GM23338 (cell line): ENCODE results near the gene ZSCAN2. TPM values are rescaled to one million over a fixed set of nuclear protein-coding genes. Genes with fewer than 3 reads are reported as not detected.
A peak's percentile ranks its signal among the peaks of the same experiment; 100 is the strongest.

Experiments used
- ATAC-seq: fragments of 200-7000 bp; cut with Tn5 transposase; 3 replicates; pipeline ENCODE4 v1.9.1; 2020
- DNase-seq: peaks from one replicate; pipeline ENCODE4 v3.0.0-alpha.2; 2015; ENCODE audit warnings: low spot score
- H2AFZ ChIP-seq: fragments of 200-600 bp; sonication (generic); 2 replicates; pipeline ENCODE4 v1.8.0; 2016; ENCODE audit warnings: antibody characterized with exemption, mild to moderate bottlenecking, moderate library complexity
- H3F3A ChIP-seq: fragments of 200-600 bp; sonication (generic); replicated peaks from 2 replicates; pipeline ENCODE4 v1.8.0; 2017; ENCODE audit warnings: antibody characterized with exemption, mixed run types, low read depth
- H3K27ac ChIP-seq: fragments of 200-600 bp; sonication (generic); 2 replicates; pipeline ENCODE4 v1.6.1; 2016; ENCODE audit warnings: low read depth
- H3K27me3 ChIP-seq: fragments of 200-600 bp; sonication (generic); 2 replicates; pipeline ENCODE4 v1.8.0; 2016; ENCODE audit warnings: mild to moderate bottlenecking, mixed run types, moderate library complexity; ENCODE audit not compliant: insufficient read depth
- H3K36me3 ChIP-seq: fragments of 200-600 bp; sonication (generic); 2 replicates; pipeline ENCODE4 v1.8.0; 2016; ENCODE audit warnings: mild to moderate bottlenecking; ENCODE audit not compliant: insufficient read depth
- H3K4me1 ChIP-seq: fragments of 200-600 bp; sonication (generic); 2 replicates; pipeline ENCODE4 v1.8.0; 2016; ENCODE audit warnings: mild to moderate bottlenecking, moderate library complexity; ENCODE audit not compliant: insufficient read depth
- H3K4me2 ChIP-seq: fragments of 200-600 bp; sonication (generic); 2 replicates; pipeline ENCODE4 v1.7.1; 2017; ENCODE audit warnings: mixed run types
- H3K4me3 ChIP-seq: fragments of 200-600 bp; sonication (generic); 2 replicates; pipeline ENCODE4 v1.6.1; 2016; ENCODE audit warnings: mixed run types
- H3K79me2 ChIP-seq: fragments of 200-600 bp; sonication (generic); replicated peaks from 2 replicates; pipeline ENCODE4 v1.8.0; 2017; ENCODE audit warnings: mild to moderate bottlenecking; ENCODE audit not compliant: insufficient read depth
- H3K9me2 ChIP-seq: fragments of 200-600 bp; sonication (generic); 2 replicates; pipeline ENCODE4 v1.8.0; 2017; ENCODE audit not compliant: insufficient read depth
- H4K20me1 ChIP-seq: fragments of 200-600 bp; sonication (generic); replicated peaks from 2 replicates; pipeline ENCODE4 v1.8.0; 2017; ENCODE audit warnings: mild to moderate bottlenecking; ENCODE audit not compliant: insufficient read depth
- H3K27ac Mint-ChIP-seq: 2 replicates; pipeline ENCODE4 v1.8.0; 2020; ENCODE audit warnings: inconsistent platforms, mild to moderate bottlenecking, moderate library complexity, mixed read lengths
- H3K27me3 Mint-ChIP-seq: 3 replicates; pipeline ENCODE4 v1.8.0; 2022; ENCODE audit warnings: low read depth, mild to moderate bottlenecking, moderate library complexity, mixed read lengths, inconsistent platforms; ENCODE audit not compliant: insufficient read depth, poor library complexity
- H3K36me3 Mint-ChIP-seq: 3 replicates; pipeline ENCODE4 v1.8.0; 2021; ENCODE audit warnings: low read depth, mild to moderate bottlenecking, inconsistent platforms, moderate library complexity, mixed read lengths
- H3K4me1 Mint-ChIP-seq: 3 replicates; pipeline ENCODE4 v1.8.0; 2020; ENCODE audit warnings: mild to moderate bottlenecking, inconsistent platforms, mixed read lengths
- H3K4me3 Mint-ChIP-seq: 3 replicates; pipeline ENCODE4 v1.8.0; 2021; ENCODE audit warnings: moderate library complexity, mild to moderate bottlenecking, inconsistent platforms, mixed read lengths
- H3K9me3 Mint-ChIP-seq: 3 replicates; pipeline ENCODE4 v1.8.0; 2020; ENCODE audit warnings: moderate library complexity, mild to moderate bottlenecking, inconsistent platforms, mixed read lengths
- CREB1 ChIP-seq: fragments of 250-450 bp; sonication (Bioruptor Pico); IDR thresholded peaks from 2 replicates; pipeline ENCODE4 v1.5.0; 2020; ENCODE audit warnings: low read depth, mild to moderate bottlenecking, moderate library complexity
- ETS1 ChIP-seq: IDR thresholded peaks from 2 replicates; pipeline ENCODE4 v1.6.1; 2016; ENCODE audit warnings: antibody characterized with exemption
- EZH2phosphoT487 ChIP-seq: fragments of 200-600 bp; sonication (generic); IDR thresholded peaks from one replicate; pipeline ENCODE4 v1.8.1; 2018; ENCODE audit warnings: antibody characterized with exemption; ENCODE audit not compliant: unreplicated experiment
- JUNB ChIP-seq: IDR thresholded peaks from one replicate; pipeline ENCODE4 v1.6.1; 2016; ENCODE audit warnings: antibody characterized with exemption; ENCODE audit not compliant: unreplicated experiment
- NANOG ChIP-seq: IDR thresholded peaks from 2 replicates; pipeline ENCODE4 v1.6.1; 2016; ENCODE audit warnings: antibody characterized with exemption, borderline replicate concordance
- POLR2AphosphoS5 ChIP-seq: IDR thresholded peaks from 2 replicates; pipeline ENCODE4 v1.6.1; 2016; ENCODE audit warnings: antibody characterized with exemption, low read depth
- REST ChIP-seq: IDR thresholded peaks from one replicate; pipeline ENCODE4 v1.6.1; 2018; ENCODE audit warnings: antibody characterized with exemption; ENCODE audit not compliant: unreplicated experiment
- STAT1 ChIP-seq: IDR thresholded peaks from one replicate; pipeline ENCODE4 v1.6.1; 2016; ENCODE audit warnings: antibody characterized with exemption; ENCODE audit not compliant: unreplicated experiment
- ZNF114 ChIP-seq: fragments of 250-450 bp; sonication (Bioruptor Pico); IDR thresholded peaks from 2 replicates; pipeline ENCODE4 v1.5.0; 2020; ENCODE audit warnings: mild to moderate bottlenecking, moderate library complexity
- ZNF331 ChIP-seq: fragments of 250-450 bp; sonication (Bioruptor Pico); IDR thresholded peaks from 2 replicates; pipeline ENCODE4 v1.5.0; 2020; ENCODE audit warnings: low read depth, mild to moderate bottlenecking, moderate library complexity
- ZNF462 ChIP-seq: fragments of 250-450 bp; sonication (Bioruptor Pico); IDR thresholded peaks from 2 replicates; pipeline ENCODE4 v1.5.0; 2020; ENCODE audit warnings: mild to moderate bottlenecking, moderate library complexity
- polyA plus RNA-seq: library from polyadenylated mRNA; unstranded; fragments of >200 nt; fragmentation: Nextera tagmentation; extraction: Ambion mirVana; gene quantifications from 2 replicates; pipeline ENCODE4 v1.2.1, GENCODE V29; 2016
- total RNA-seq: library from RNA; depleted of rRNA; stranded (reverse); fragments of >200 nt; shearing (Covaris generic); gene quantifications from 2 replicates; pipeline ENCODE4 v1.2.3, GENCODE V29; 2014
- TF ChIP-seq, protein P1 (sequence below), 2 experiments: fragments of 200-600 bp in 1 of 2; sonication (generic) in 1 of 2; conservative IDR thresholded peaks; 2 replicates each; pipeline versions ENCODE4 v1.5.1 to v1.6.1; 2016 to 2017; ENCODE audit warnings: antibody characterized with exemption in 2 of 2, low read depth in 2 of 2, mild to moderate bottlenecking in 2 of 2, moderate library complexity in 1 of 2

ZSCAN2 gene
- total and polyA plus RNA-seq, 2 experiments from 2014 or later = 45.8 to 63.9 TPM

DNA sequence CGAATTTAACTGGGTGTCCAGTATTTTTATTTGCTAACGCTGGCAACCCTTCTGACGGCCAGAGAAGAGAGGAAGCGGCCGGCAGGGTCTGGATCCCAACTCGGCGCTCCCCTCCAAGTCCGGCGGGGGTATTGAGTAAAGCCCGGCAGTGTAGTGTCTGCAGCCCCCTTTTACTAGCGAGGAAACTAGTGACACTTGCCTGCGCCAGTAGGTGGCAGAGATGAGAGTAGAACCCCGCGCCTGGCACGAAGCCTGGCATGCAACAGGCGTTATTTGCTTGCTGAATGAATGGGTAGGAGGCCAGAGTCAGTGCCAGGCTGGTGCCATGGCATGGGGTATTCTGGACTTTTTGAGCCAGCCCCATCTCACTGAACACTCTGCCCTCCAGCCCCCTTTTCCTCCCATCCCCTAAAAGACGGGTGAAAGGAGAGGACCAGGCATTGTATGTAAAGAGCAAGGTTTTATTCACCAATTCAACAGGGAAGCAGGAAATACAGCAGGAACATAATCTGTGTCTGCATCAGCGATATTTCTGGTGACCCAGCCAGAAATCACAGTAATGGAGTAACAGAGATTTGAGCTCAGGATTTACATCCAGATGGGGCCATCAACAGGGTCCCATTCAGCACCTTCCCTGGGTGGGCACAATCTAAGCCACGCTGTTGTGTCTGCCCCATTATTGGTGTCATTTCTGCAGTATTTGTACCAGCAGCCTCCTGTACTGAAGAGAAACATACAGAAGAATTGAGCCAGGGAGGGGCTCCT lies 54.1 kb downstream of the ZSCAN2 start:
- Histone ChIP-seq H3K27ac (peak overlapping the region; percentile 78; the same call in 1 of the 2 replicates), H3F3A (peaks cover 22% of the 10 kb centered on the region), H3K4me3 (peak overlapping the region; percentile 98), H3K9me2 (no peaks in the 10 kb centered on the region), H3K36me3 (0 out of 2 replicates have a peak, but pooled peaks cover 23% of the 10 kb centered on the region), H2AFZ (peak overlapping the region; percentile 96; the same call in 1 of the 2 replicates), H3K4me1 (peaks cover 29% of the 10 kb centered on the region), H3K27me3 (peaks cover 12% of the 10 kb centered on the region), H3K79me2 (peaks cover 24% of the 10 kb centered on the region), H4K20me1 (no peaks in the 10 kb centered on the region; the same call in 1 of the 2 replicates), H3K4me2 (peak overlapping the region; percentile 90)
- Mint-ChIP-seq H3K4me3 (peak overlapping the region; percentile 99), H3K36me3 (peaks cover 25% of the 10 kb centered on the region), H3K9me3 (no peaks in the 10 kb centered on the region; the same call in 2 of the 3 replicates), H3K27me3 (peaks cover 19% of the 10 kb centered on the region), H3K27ac (no peak overlapping the region), H3K4me1 (peaks cover 30% of the 10 kb centered on the region)
- TF ChIP-seq NANOG (no peak), EZH2phosphoT487 (no peak), POLR2AphosphoS5 (no peak), ETS1 (no peak), JUNB (no peak), REST (no peak), STAT1 (no peak), CREB1 (CRISPR knock-in tag) (0 out of 2 replicates have a peak, but pooled peaks have one; percentile 18), ZNF114 (no peak), ZNF462 (CRISPR knock-in tag) (no peak), ZNF331 (CRISPR knock-in tag) (no peak)
- TF ChIP-seq, protein P1, sequence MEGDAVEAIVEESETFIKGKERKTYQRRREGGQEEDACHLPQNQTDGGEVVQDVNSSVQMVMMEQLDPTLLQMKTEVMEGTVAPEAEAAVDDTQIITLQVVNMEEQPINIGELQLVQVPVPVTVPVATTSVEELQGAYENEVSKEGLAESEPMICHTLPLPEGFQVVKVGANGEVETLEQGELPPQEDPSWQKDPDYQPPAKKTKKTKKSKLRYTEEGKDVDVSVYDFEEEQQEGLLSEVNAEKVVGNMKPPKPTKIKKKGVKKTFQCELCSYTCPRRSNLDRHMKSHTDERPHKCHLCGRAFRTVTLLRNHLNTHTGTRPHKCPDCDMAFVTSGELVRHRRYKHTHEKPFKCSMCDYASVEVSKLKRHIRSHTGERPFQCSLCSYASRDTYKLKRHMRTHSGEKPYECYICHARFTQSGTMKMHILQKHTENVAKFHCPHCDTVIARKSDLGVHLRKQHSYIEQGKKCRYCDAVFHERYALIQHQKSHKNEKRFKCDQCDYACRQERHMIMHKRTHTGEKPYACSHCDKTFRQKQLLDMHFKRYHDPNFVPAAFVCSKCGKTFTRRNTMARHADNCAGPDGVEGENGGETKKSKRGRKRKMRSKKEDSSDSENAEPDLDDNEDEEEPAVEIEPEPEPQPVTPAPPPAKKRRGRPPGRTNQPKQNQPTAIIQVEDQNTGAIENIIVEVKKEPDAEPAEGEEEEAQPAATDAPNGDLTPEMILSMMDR (conservative IDR thresholded peaks at IDR 0.05; ENCODE audit: low read depth in 2 of 2) = peak; percentile 66 to 82
- DNase-seq (peak; percentile 94), ATAC-seq (peak; percentile 58)
